Measurements from ENCODE around the gene SPHK2. TPM values are rescaled to one million over a fixed set of nuclear protein-coding genes. Genes with fewer than 3 reads are reported as not detected.

Gene SPHK2
- total and polyA plus RNA-seq, 12 donors = 4.3 to 29.9 (median 16.8) TPM

DNA sequence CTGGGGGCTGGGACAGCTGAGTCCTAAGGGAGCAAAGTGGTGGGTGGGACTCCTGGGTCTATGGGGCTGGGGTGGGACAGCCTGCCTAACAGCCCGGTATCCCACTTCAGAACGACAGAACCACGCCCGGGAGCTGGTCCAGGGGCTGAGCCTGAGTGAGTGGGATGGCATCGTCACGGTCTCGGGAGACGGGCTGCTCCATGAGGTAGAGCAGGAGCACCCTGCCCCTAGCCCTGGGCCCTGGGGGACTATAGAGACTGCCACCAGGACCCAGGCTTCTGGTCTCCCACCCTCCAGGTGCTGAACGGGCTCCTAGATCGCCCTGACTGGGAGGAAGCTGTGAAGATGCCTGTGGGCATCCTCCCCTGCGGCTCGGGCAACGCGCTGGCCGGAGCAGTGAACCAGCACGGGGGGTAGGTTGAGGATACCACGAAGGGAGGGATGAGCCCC is 8.6 kb downstream of the SPHK2 start:
- WGBS, 4 donors = 87 to 92% (median 90%) methylated on average over 2 to 17 of the region's 17 CpGs
- no peaks in the 10 kb centered on the region for H3K27me3 ChIP-seq
- intact Hi-C loops (cut with DNase I) = no loop called here
- H3K4me3 ChIP-seq = no peak overlapping the region
- peaks cover 30 to 49% of the 10 kb centered on the region in 2 donors for H3K4me1 ChIP-seq (replicated peaks in 1 of 2)
- DNase-seq = peak in 3 of 7 donors; percentile 33 to 59 (median 51)
- no peaks in the 10 kb centered on the region for H3K9me3 ChIP-seq (replicated peaks in 1 of 3)
- no peak overlapping the region for H3K27ac ChIP-seq
- TF ChIP-seq CTCF (IDR thresholded peaks at IDR 0.05) (no peak), POLR2A (IDR thresholded peaks at IDR 0.05) (no peak)
- H3K36me3 ChIP-seq (replicated peaks in 1 of 2) = peaks cover 0 to 7% of the 10 kb centered on the region in 2 donors

GRCh38 chr19:48628486-48629296 is 9.4 kb downstream of the SPHK2 start:
- H3K9me3 ChIP-seq (replicated peaks in 1 of 3) = no peaks in the 10 kb centered on the region
- peaks cover 32 to 49% of the 10 kb centered on the region in 2 donors for H3K4me1 ChIP-seq (replicated peaks in 1 of 2)
- peak in 6 of 7 donors; percentile 37 to 77 (median 65) for DNase-seq
- H3K4me3 ChIP-seq = no peak overlapping the region
- 70 to 72% (median 71%) methylated on average over 15 to 34 of the region's 34 CpGs for WGBS, 4 donors
- intact Hi-C loops (cut with DNase I) = no loop called here
- H3K36me3 ChIP-seq (replicated peaks in 1 of 2) = peaks cover 0 to 7% of the 10 kb centered on the region in 2 donors
- peak overlapping the region in 3 of 5 donors; percentile 89 to 91 (median 90) for H3K27ac ChIP-seq
- H3K27me3 ChIP-seq = no peaks in the 10 kb centered on the region
- TF ChIP-seq CTCF (IDR thresholded peaks at IDR 0.05) (no peak), POLR2A (IDR thresholded peaks at IDR 0.05) (no peak)

DNA sequence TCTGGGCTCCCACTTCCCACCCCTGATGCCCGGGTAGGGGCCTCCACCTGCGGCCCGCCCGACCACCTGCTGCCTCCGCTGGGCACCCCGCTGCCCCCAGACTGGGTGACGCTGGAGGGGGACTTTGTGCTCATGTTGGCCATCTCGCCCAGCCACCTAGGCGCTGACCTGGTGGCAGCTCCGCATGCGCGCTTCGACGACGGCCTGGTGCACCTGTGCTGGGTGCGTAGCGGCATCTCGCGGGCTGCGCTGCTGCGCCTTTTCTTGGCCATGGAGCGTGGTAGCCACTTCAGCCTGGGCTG is 9.9 kb downstream of the SPHK2 start:
- peaks cover 36 to 52% of the 10 kb centered on the region in 2 donors for H3K4me1 ChIP-seq (replicated peaks in 1 of 2)

More for the DNA sequence above, 9.9 kb downstream of the SPHK2 start:
- no peaks in the 10 kb centered on the region for H3K27me3 ChIP-seq
- no peak overlapping the region for H3K4me3 ChIP-seq
- H3K9me3 ChIP-seq (replicated peaks in 1 of 3) = no peaks in the 10 kb centered on the region
- 88 to 93% (median 89%) methylated on average over 7 to 22 of the region's 22 CpGs for WGBS, 4 donors
- H3K27ac ChIP-seq = peak overlapping the region in 4 of 5 donors; percentile 85 to 91 (median 90)
- DNase-seq = peak in 2 of 7 donors; percentile 37 to 50
- intact Hi-C loops (cut with DNase I) = no loop called here
- TF ChIP-seq CTCF (IDR thresholded peaks at IDR 0.05) (no peak), POLR2A (IDR thresholded peaks at IDR 0.05) (no peak)
- peaks cover 0 to 7% of the 10 kb centered on the region in 2 donors for H3K36me3 ChIP-seq (replicated peaks in 1 of 2)

All from adrenal gland (tissue), 12 donors.